GM12878 (cell line): ENCODE data around the gene KLHL2.

Source experiments
- EP300 ChIP-seq, 2 experiments: fragments of 150-350 bp in 1 of 2; IDR thresholded peaks; 2 replicates each; pipeline ENCODE4 v1.6.1; 2011 to 2012; ENCODE audit warnings: low read depth in 2 of 2, low read length in 2 of 2, borderline replicate concordance in 1 of 2, improper control_type of control experiment in 1 of 2, inconsistent platforms in 1 of 2; ENCODE audit not compliant: control insufficient read depth in 1 of 2
- MEF2A ChIP-seq: IDR thresholded peaks from 2 replicates; pipeline ENCODE4 v1.6.1; 2011; ENCODE audit warnings: low read depth, mild to moderate bottlenecking, low read length, moderate library complexity; ENCODE audit not compliant: insufficient read depth
- MEF2B ChIP-seq: fragments of 450-650 bp; IDR thresholded peaks from 2 replicates; pipeline ENCODE4 v1.6.1; 2018; ENCODE audit warnings: mild to moderate bottlenecking, moderate library complexity; ENCODE audit not compliant: partially characterized antibody, poor library complexity, severe bottlenecking
- POLR2A ChIP-seq: IDR thresholded peaks from 2 replicates; pipeline ENCODE4 v1.6.1; 2011; ENCODE audit warnings: low read depth, mild to moderate bottlenecking, low read length
- STAT3 ChIP-seq: IDR thresholded peaks from 2 replicates; pipeline ENCODE4 v1.6.1; 2011; ENCODE audit warnings: low read depth, low read length, improper control_type of control experiment
- TF ChIP-seq, protein P1 (sequence below), 3 experiments: IDR thresholded peaks in 2 of 3; conservative IDR thresholded peaks in 1 of 3; 2 replicates each; pipeline ENCODE4 v1.5.1; 2011; ENCODE audit warnings: low read depth in 3 of 3, low read length in 3 of 3, mild to moderate bottlenecking in 3 of 3, control low read depth in 2 of 3, moderate library complexity in 2 of 3, inconsistent platforms in 1 of 3, mixed read lengths in 1 of 3; ENCODE audit not compliant: control insufficient read depth in 2 of 3, insufficient read depth in 1 of 3; ENCODE audit errors: extremely low read depth in 1 of 3

DNA sequence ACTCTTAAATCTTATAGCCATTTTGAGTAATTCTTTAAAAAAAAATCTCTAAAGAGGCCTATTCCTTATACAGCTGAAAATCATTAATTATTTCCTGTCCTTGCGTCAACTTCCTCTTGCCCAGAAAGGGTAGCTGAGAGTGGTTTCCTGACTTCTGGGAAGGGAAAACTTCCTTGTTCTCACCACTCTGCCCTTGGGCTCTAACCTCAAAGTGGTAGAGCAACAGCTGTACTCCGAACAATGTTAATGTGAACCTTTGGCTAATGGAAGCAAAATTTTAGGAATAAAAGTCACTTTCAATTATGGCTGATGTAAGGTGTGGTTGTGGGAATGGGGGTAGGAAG is 15.3 kb downstream of the KLHL2 start:
- TF ChIP-seq STAT3 (no peak), MEF2A (no peak), EP300 (IDR thresholded peaks at IDR 0.05; ENCODE audit: borderline replicate concordance in 1 of 2, control insufficient read depth in 1 of 2, low read depth in 2 of 2, low read length in 2 of 2) (no peak), MEF2B (no peak), POLR2A (no peak)
- TF ChIP-seq, protein P1, sequence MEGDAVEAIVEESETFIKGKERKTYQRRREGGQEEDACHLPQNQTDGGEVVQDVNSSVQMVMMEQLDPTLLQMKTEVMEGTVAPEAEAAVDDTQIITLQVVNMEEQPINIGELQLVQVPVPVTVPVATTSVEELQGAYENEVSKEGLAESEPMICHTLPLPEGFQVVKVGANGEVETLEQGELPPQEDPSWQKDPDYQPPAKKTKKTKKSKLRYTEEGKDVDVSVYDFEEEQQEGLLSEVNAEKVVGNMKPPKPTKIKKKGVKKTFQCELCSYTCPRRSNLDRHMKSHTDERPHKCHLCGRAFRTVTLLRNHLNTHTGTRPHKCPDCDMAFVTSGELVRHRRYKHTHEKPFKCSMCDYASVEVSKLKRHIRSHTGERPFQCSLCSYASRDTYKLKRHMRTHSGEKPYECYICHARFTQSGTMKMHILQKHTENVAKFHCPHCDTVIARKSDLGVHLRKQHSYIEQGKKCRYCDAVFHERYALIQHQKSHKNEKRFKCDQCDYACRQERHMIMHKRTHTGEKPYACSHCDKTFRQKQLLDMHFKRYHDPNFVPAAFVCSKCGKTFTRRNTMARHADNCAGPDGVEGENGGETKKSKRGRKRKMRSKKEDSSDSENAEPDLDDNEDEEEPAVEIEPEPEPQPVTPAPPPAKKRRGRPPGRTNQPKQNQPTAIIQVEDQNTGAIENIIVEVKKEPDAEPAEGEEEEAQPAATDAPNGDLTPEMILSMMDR (IDR thresholded peaks at IDR 0.05 in 2 of 3, conservative IDR thresholded peaks at IDR 0.05 in 1 of 3; ENCODE audit: control insufficient read depth in 2 of 3, extremely low read depth in 1 of 3, insufficient read depth in 1 of 3, low read depth in 3 of 3, low read length in 3 of 3): no peak
